Measurements from ENCODE around the gene NCEH1.
"Not testable (repeated sequence)": the region's sequence is repeated elsewhere in the genome, so short reads cannot be mapped to it uniquely, and the experiment has no call there.

NCEH1 gene

DNA sequence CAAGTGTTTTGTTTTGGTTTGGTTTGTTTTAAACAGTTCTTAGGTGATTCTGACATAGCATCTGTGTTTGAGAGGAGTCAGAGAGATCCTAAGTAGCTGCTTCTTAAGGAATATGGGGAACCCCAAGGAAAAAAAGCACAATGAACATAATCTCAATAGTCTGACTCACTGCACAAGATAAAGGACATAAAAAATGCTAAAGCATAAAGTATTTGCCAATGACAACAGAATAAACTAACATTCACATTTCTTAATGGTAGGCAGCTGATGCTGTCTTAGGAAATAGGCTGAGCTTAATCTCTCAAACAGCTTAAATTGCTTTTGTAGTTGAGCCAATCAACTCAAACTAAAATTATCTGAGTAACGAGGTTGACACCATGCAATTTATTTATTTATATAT, 2.9 kb downstream of the NCEH1 start:
- no peak for DNase-seq (ENCODE audit: low spot score)

DNA sequence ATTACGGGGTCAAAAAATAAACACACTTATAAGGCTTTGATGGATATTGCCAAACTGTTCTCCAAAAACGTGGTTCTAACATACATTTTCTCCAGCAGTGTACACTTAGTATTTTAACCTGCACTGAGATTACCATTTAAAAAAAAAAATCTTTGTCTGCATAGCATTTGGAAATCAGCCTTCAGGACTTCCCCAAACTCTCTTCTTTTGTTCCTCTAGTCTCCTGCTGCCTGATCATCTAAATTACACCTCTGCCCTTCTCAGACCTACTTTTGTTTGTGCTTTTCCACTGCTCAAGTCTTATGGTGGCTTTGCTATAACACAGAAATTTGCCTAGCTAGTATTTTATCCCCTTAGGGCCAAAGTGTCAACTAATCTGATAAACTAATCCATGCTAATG, 3.8 kb downstream of the NCEH1 start:
- no peak for DNase-seq (ENCODE audit: low spot score)

GRCh38 chr3:172705170-172705569, 5.7 kb downstream of the NCEH1 start:
- no peak for DNase-seq (ENCODE audit: low spot score)

DNA sequence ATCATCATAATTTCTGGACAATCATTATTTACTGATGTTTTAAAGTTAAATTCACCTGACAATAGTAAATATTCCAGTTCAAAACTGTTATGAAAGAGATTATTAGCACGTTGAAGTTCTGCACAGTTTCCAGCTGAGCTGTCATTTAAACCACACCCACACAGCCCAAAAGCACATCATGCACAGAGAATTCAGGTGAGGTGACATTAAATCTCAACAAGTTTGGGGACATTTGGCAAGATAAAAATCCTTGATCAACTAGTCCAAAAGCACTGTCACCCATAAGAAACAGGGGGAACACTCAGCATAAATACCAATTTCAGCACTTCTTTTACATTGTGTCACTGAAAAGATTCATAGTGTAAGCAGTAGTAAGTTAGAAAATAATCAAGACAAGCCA, 6.9 kb downstream of the NCEH1 start:
- no peak for DNase-seq (ENCODE audit: low spot score)

GRCh38 chr3:172702731-172703130, 8.1 kb downstream of the NCEH1 start:
- not testable (repeated sequence) for DNase-seq (ENCODE audit: low spot score)

- DNase-seq (ENCODE audit: low spot score): no peak
Observed at GRCh38 chr3:172702256-172702655, 8.6 kb downstream of the NCEH1 start.

DNA sequence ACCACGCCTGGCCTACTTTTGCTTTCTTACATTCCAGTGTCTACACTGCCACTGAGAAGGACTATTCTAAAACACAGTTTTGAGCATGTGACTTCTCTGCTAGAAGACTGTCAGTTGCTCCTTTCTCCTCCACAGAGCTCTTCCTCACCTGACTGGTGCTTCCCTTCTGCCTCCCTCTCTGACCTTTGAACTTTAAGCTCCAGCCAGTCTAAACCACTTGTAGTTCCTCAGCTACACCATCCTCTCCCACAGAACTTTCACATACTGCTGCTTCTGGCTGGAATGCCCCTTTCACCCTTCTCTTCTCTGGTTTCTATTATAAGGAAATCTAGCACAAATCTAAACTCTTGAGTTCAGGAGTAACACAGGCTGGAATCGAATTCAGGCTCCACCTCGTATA, 9.1 kb downstream of the NCEH1 start:
- DNase-seq (ENCODE audit: low spot score): no peak

GRCh38 chr3:172700936-172701455, 9.9 kb downstream of the NCEH1 start:
- DNase-seq (ENCODE audit: low spot score): no peak

GRCh38 chr3:172700256-172700655, 10.6 kb downstream of the NCEH1 start:
- DNase-seq (ENCODE audit: low spot score): no peak

GRCh38 chr3:172699031-172699430, 11.8 kb downstream of the NCEH1 start:
- no peak for DNase-seq (ENCODE audit: low spot score)

DNA sequence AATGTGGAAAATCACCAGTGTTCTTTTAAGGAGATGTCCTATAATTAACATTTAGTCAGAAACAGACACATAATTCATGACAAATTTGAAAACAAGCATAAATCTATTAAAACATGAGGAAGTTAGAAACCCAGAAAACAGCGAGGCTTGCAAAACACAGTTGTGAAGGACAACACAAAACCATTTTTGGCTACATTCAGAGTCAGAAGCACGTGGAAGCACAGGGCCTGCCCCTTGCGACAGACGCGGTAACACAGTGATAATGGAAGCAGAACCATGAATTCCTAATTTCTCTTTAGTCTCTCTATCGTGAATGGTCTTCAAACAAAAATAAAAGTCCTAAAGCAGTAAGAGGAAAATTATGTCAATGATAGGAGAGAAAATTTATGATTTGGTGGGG, 12.2 kb downstream of the NCEH1 start:
- no peak for DNase-seq (ENCODE audit: low spot score)

- no peak for DNase-seq (ENCODE audit: low spot score)
Observed at GRCh38 chr3:172697558-172697957, 13.3 kb downstream of the NCEH1 start.

DNA sequence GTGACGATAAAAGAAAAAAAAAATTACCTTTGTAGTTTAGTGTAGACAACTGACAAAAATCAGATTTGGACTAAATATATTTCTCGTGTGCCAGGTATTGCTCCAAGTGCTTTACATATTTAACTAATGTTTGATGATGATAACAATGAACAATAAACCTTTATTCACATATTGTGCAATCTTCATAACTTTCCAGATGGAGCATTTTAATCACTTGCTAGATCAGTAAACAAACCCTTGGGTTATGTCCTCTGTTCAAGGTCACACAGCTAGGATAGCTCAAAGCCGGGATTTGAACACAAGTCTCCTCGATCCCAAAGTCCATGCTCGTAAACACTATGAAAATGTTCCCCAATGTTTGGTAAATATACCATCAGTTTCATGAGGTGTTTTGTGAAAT, 14.5 kb downstream of the NCEH1 start:
- no peak for DNase-seq (ENCODE audit: low spot score)

GRCh38 chr3:172694573-172695246, 16.2 kb downstream of the NCEH1 start:
- no peak for DNase-seq (ENCODE audit: low spot score)

DNA sequence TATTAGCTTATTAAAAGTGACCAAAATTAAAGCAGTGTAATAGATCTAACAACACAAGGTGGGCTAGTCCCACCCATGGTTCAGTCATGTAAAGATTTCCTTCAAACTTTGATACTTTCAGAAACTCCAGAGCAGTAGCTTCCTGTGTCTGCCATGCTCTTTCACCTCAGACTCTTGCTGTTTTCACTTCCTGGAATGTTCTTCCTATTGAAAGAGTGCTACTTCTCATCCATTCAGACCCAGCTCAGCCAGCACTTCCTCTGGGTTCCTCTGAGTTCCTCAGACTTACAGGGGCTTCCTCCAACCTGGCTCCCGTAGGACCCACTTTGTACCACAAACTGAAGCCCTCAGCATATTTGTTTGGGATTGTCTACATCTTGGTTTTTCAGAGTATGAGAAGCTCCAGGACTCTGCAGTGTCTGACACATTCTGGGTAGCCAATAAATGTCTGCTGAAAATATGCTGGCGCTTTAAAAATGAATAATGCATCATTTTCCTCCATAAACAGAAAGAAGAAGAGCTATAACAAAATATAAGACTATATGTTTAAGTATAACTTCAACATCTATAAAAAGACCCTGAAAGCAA, 18.0 kb downstream of the NCEH1 start:
- DNase-seq (ENCODE audit: low spot score): no peak

GRCh38 chr3:172690936-172691335, 19.9 kb downstream of the NCEH1 start:
- no peak for DNase-seq (ENCODE audit: low spot score)

GRCh38 chr3:172688588-172688987, 22.3 kb downstream of the NCEH1 start:
- no peak for DNase-seq (ENCODE audit: low spot score)

DNA sequence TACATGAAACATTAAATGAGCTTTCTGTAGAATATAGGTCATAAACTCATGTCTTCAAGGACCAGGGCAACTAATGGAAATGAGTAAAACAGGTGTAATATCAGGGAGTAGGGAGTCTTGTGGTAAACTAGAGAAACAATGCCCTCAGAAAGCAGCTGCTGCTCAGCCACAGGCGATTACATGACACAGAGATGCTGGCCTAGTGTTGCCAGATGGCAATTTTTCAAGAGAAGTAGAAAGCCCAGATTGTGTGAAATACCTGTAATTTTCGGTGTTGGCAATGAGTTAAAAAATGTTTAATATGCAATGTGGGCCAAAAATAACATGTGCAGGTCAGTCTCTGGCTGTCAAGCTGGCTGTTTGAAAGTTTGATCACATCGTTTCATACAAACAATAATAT, 23.4 kb downstream of the NCEH1 start:
- no peak for DNase-seq (ENCODE audit: low spot score)

- no peak for DNase-seq (ENCODE audit: low spot score)
Observed at GRCh38 chr3:172685331-172686214, 25.3 kb downstream of the NCEH1 start.

- no peak for DNase-seq (ENCODE audit: low spot score)
Observed at GRCh38 chr3:172680684-172681083, 30.2 kb downstream of the NCEH1 start.

DNA sequence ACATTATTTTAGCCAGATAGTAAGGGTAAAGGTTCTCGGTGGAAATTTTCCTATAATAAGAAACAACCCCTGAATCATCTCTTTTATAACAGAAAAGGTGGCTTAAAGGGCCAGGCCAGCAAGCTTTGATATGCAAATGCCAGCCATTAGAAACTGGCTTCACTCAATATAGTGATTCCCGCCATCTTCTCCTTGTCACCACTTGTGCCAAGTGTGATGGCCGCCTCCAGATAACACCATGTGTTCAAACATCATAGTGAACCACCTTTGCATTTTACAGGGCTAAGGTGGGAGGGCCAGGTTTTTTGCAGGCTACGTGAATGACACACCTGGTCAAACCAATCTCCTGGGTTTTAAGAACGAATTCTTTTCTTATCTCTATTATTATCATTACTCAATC, 31.3 kb downstream of the NCEH1 start:
- DNase-seq (ENCODE audit: low spot score): no peak

DNA sequence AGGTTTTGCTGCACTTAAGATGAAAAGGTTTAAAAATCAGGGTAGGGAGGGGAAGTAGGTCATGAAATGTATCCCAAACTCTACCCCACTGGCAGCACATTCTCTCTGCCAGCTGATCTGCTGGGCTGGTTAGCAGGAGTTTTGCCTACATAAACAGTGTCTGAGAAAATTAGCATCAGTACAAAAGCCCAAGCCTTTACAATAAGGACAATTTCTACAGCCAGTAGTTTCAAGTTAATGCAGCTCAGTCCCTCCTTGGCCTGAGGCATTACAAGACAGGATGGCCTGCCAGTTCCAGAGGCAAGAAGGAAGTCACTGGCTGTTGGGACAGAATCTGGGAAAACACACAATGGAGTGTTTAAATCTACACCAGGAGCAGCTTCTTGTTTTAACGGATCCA, 32.8 kb downstream of the NCEH1 start:
- DNase-seq (ENCODE audit: low spot score): no peak

Data from iPS-NIHi11 (cell line).